ENCODE results near the gene SFXN5.
"Not testable (repeated sequence)": the region's sequence is repeated elsewhere in the genome, so short reads cannot be mapped to it uniquely, and the experiment has no call there.

The SFXN5 gene

GRCh38 chr2:73071360-73072128, at the start of gene SFXN5:
TSS of gene SFXN5 (minus strand) at chr2:73071712. CDS start at chr2:73071705, 7 bp downstream.
- DNase-seq: peak; percentile 96

- DNase-seq: not testable (repeated sequence)
Measured at GRCh38 chr2:73119611-73120239, 48.2 kb upstream of the SFXN5 start.

GRCh38 chr2:73117441-73117840, 45.9 kb upstream of the SFXN5 start:
- no peak for DNase-seq

GRCh38 chr2:73116182-73116960, 44.9 kb upstream of the SFXN5 start:
- DNase-seq: no peak

GRCh38 chr2:73114273-73114867, 42.9 kb upstream of the SFXN5 start:
- DNase-seq: no peak

GRCh38 chr2:73112913-73113854, 41.7 kb upstream of the SFXN5 start, which contains the start of gene RAB11FIP5:
TSS of gene RAB11FIP5 (minus strand) at chr2:73112948. CDS start at chr2:73112777, 171 bp downstream.
- peak; percentile 75 for DNase-seq

- peak; percentile 15 for DNase-seq
Measured at GRCh38 chr2:73112026-73112912, 40.8 kb upstream of the SFXN5 start.

- no peak for DNase-seq
Measured at GRCh38 chr2:73111073-73112025, 39.8 kb upstream of the SFXN5 start.

GRCh38 chr2:73110168-73111072, 38.9 kb upstream of the SFXN5 start:
- no peak for DNase-seq

- no peak for DNase-seq
Measured at GRCh38 chr2:73109431-73110167, 38.1 kb upstream of the SFXN5 start.

- no peak for DNase-seq
Measured at GRCh38 chr2:73107211-73107926, 35.9 kb upstream of the SFXN5 start.

- DNase-seq: no peak
Measured at GRCh38 chr2:73106791-73107190, 35.3 kb upstream of the SFXN5 start.

- no peak for DNase-seq
Measured at GRCh38 chr2:73105511-73105971, 34.0 kb upstream of the SFXN5 start.

GRCh38 chr2:73104933-73105332, 33.4 kb upstream of the SFXN5 start:
- no peak for DNase-seq

- no peak for DNase-seq
Measured at GRCh38 chr2:73103018-73103542, 31.6 kb upstream of the SFXN5 start.

- DNase-seq: no peak
Measured at GRCh38 chr2:73101626-73102256, 30.2 kb upstream of the SFXN5 start.

All from stimulated activated CD4-positive, alpha-beta T cell treated with anti-CD3 and anti-CD28 coated beads, Interleukin-4, amount 100 ng/mL, for 24 hours (primary cell).